RWPE1 (cell line): ENCODE data around the gene ZNFX1.
"Not testable (repeated sequence)": the region's sequence is repeated elsewhere in the genome, so short reads cannot be mapped to it uniquely, and the experiment has no call there.

ENCODE experiments used
- CTCF ChIA-PET: fragments of 350-600 bp; sonication (Branson Sonifier 250); formaldehyde crosslinking; extraction: SDS; loops from one replicate; lab custom pipeline; 2021; lab: Yijun Ruan, JAX
- POLR2A ChIA-PET: fragments of 400-600 bp; formaldehyde crosslinking; extraction: SDS; loops from one replicate; lab custom pipeline; 2020; ENCODE audit warnings: antibody characterized with exemption; ENCODE audit not compliant: low non-redundant PET; lab: Yijun Ruan, JAX
- DNase-seq: peaks from one replicate; pipeline ENCODE4 v3.0.0; 2012; ENCODE audit warnings: low spot score
- H3K27ac ChIP-seq: fragments of 450-650 bp; 2 replicates; pipeline ENCODE4 v1.5.1; 2017
- CTCF ChIP-seq: fragments of 450-650 bp; conservative IDR thresholded peaks from 2 replicates; pipeline ENCODE4 v1.5.1; 2017; ENCODE audit warnings: low read depth, mild to moderate bottlenecking

Gene ZNFX1

GRCh38 chr20:49310705-49311104 lies 32.8 kb upstream of the ZNFX1 start:
- DNase-seq: peak; percentile 63
- CTCF ChIA-PET: no interaction called here
- POLR2A ChIA-PET: no interaction called here
- TF ChIP-seq CTCF: no peak
- no peak overlapping the region for H3K27ac ChIP-seq

- CTCF ChIA-PET: interaction anchor here (0.6 to 1.2 kb wide), 3 partner anchors 61 to 364 kb away, joined by 3 to 5 read pairs (median 4); no protein-coding TSS in a partner anchor
Measured at GRCh38 chr20:49308875-49309274, 31.0 kb upstream of the ZNFX1 start.

GRCh38 chr20:49306903-49307620 lies 29.2 kb upstream of the ZNFX1 start:
- DNase-seq: no peak
- H3K27ac ChIP-seq: no peak overlapping the region
- POLR2A ChIA-PET: no interaction called here
- no peak for TF ChIP-seq CTCF
- CTCF ChIA-PET: interaction anchor here (0.6 to 1.2 kb wide), 3 partner anchors 15 to 271 kb away, joined by 3 read pairs; no protein-coding TSS in a partner anchor

More at GRCh38 chr20:49308875-49309274, 31.0 kb upstream of the ZNFX1 start:
- POLR2A ChIA-PET: no interaction called here
- DNase-seq: no peak
- TF ChIP-seq CTCF: no peak
- no peak overlapping the region for H3K27ac ChIP-seq

GRCh38 chr20:49303065-49303552 lies 25.3 kb upstream of the ZNFX1 start:
- DNase-seq: no peak
- TF ChIP-seq CTCF: no peak
- ChIA-PET POLR2A (interaction anchor here (0.6 kb wide), 3 partner anchors 24 to 275 kb away, joined by 3 to 9 read pairs (median 3); no protein-coding TSS in a partner anchor), CTCF (interaction anchor here (0.7 to 1.4 kb wide), 4 partner anchors 9 to 181 kb away, joined by 3 to 5 read pairs (median 3); no protein-coding TSS in a partner anchor)
- H3K27ac ChIP-seq: no peak overlapping the region

GRCh38 chr20:49297605-49298530 lies 20.0 kb upstream of the ZNFX1 start:
- H3K27ac ChIP-seq: 0 out of 2 replicates have a peak overlapping the region, but pooled peaks have one; percentile 0
- no peak for DNase-seq
- CTCF ChIA-PET: interaction anchor here (0.5 to 0.6 kb wide), 2 partner anchors 186 to 244 kb away, joined by 3 read pairs; no protein-coding TSS in a partner anchor
- no peak for TF ChIP-seq CTCF
- POLR2A ChIA-PET: no interaction called here

- CTCF ChIA-PET, H3K27ac ChIP-seq, DNase-seq, POLR2A ChIA-PET: not testable (repeated sequence)
Measured at GRCh38 chr20:49294002-49294654, 16.3 kb upstream of the ZNFX1 start.
